IPS-20b (cell line): ENCODE measurements around the gene ITM2B.
"Not testable (repeated sequence)": the region's sequence is repeated elsewhere in the genome, so short reads cannot be mapped to it uniquely, and the experiment has no call there.

Experiments used
- H3K27ac ChIP-seq: one replicate; pipeline ENCODE4 v1.5.1; 2013; ENCODE audit warnings: low read length
- H3K27me3 ChIP-seq: 2 replicates; pipeline ENCODE4 v1.6.1; 2013; ENCODE audit warnings: mild to moderate bottlenecking, low read length, inconsistent platforms; ENCODE audit not compliant: insufficient read depth
- H3K36me3 ChIP-seq: 2 replicates; pipeline ENCODE4 v1.6.1; 2013; ENCODE audit warnings: low read depth, mild to moderate bottlenecking, inconsistent platforms, low read length, moderate library complexity; ENCODE audit not compliant: insufficient read depth
- H3K4me1 ChIP-seq: 2 replicates; pipeline ENCODE4 v1.6.1; 2013; ENCODE audit warnings: mild to moderate bottlenecking, control low read depth, inconsistent platforms, low read length, moderate library complexity; ENCODE audit not compliant: insufficient read depth
- H3K4me3 ChIP-seq: 2 replicates; pipeline ENCODE4 v1.5.1; 2013; ENCODE audit warnings: mild to moderate bottlenecking, low read length, inconsistent platforms
- H3K9ac ChIP-seq: 2 replicates; pipeline ENCODE4 v1.6.1; 2013; ENCODE audit warnings: low read depth, mild to moderate bottlenecking, inconsistent platforms, low read length, moderate library complexity
- H3K9me3 ChIP-seq: 2 replicates; pipeline ENCODE4 v1.6.1; 2013; ENCODE audit warnings: mild to moderate bottlenecking, low read depth, low read length, inconsistent platforms; ENCODE audit not compliant: insufficient read depth

Gene ITM2B

GRCh38 chr13:48210178-48210577 is 22.8 kb upstream of the ITM2B start:
- Histone ChIP-seq H3K36me3 (no peaks in the 10 kb centered on the region), H3K9ac (no peak overlapping the region), H3K27ac (no peak overlapping the region), H3K4me3 (no peak overlapping the region), H3K27me3 (no peaks in the 10 kb centered on the region), H3K4me1 (no peaks in the 10 kb centered on the region), H3K9me3 (peaks cover 5% of the 10 kb centered on the region; the same call in 1 of the 2 replicates)

- no peak overlapping the region for H3K27ac ChIP-seq
- no peaks in the 10 kb centered on the region for H3K27me3 ChIP-seq
- no peaks in the 10 kb centered on the region for H3K4me1 ChIP-seq
- no peak overlapping the region for H3K4me3 ChIP-seq
- no peaks in the 10 kb centered on the region for H3K9me3 ChIP-seq
- H3K9ac ChIP-seq = no peak overlapping the region
- no peaks in the 10 kb centered on the region for H3K36me3 ChIP-seq
Observed at GRCh38 chr13:48214519-48215121, 18.4 kb upstream of the ITM2B start.

DNA sequence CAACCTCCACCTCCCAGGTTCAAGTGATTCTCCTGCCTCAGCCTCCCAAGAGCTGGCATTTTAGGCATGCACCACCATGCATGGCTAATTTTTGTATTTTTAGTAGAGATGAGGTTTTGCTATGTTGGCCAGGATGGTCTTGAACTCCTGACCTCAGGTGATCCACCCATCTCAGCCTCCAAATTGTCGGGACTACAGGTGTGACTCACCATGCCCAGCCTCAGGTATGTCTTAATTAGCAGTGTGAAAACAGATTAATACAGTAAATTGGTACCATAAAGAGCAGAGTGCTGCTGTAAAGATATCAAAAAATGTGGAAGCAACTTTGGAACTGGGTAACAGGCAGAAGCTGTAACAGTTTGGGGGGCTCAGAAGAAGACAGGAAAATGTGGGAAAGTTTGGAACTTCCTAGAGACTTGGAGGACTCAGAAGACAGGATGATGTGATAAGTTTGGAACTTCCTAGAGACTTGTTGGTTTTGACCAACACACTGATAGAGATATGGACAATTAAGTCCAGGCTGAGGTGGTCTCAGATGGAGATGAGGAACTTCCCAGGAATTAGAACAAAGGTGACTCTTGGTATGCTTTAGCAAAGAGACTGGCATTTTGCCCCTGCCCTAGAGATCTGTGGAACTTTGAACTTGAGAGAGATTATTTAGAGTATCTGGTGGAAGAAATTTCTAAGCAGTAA is 17.3 kb upstream of the ITM2B start:
- H3K4me1 ChIP-seq, H3K9me3 ChIP-seq, H3K4me3 ChIP-seq, H3K27me3 ChIP-seq, H3K27ac ChIP-seq, H3K36me3 ChIP-seq, H3K9ac ChIP-seq: not testable (repeated sequence)

GRCh38 chr13:48216204-48216711 is 16.7 kb upstream of the ITM2B start:
- Histone ChIP-seq H3K27ac (no peak overlapping the region), H3K4me3 (no peak overlapping the region), H3K9ac (no peak overlapping the region), H3K36me3 (no peaks in the 10 kb centered on the region), H3K9me3 (no peaks in the 10 kb centered on the region), H3K27me3 (no peaks in the 10 kb centered on the region), H3K4me1 (no peaks in the 10 kb centered on the region)

DNA sequence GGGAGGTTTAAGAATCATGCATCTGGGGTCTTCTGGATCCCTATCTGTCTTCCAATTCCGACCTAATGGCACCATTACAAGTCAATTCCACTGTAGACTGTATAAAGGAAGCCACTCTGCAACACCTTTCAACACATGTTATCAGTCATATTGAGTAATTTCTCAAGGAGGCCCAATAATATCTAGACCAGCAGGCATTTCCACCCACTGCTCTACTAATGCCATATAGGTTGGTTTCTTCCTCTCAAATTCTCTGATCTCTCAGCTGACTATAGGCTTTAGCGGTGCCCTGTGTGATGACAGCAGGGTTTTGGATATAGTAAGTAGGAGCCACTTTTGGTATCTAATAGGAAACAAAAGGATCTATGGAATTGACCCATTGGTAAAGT is 12.4 kb upstream of the ITM2B start:
- H3K27ac ChIP-seq = no peak overlapping the region

GRCh38 chr13:48220981-48221685 is 11.9 kb upstream of the ITM2B start:
- no peak overlapping the region for H3K4me3 ChIP-seq
- H3K27ac ChIP-seq = no peak overlapping the region

More for the DNA sequence above, 12.4 kb upstream of the ITM2B start:
- Histone ChIP-seq H3K27me3 (no peaks in the 10 kb centered on the region), H3K9me3 (no peaks in the 10 kb centered on the region), H3K4me3 (no peak overlapping the region), H3K4me1 (no peaks in the 10 kb centered on the region), H3K36me3 (no peaks in the 10 kb centered on the region), H3K9ac (no peak overlapping the region)

GRCh38 chr13:48221686-48222187 is 11.3 kb upstream of the ITM2B start:
- Histone ChIP-seq H3K9me3 (no peaks in the 10 kb centered on the region), H3K9ac (no peak overlapping the region), H3K4me1 (no peaks in the 10 kb centered on the region), H3K27me3 (no peaks in the 10 kb centered on the region), H3K4me3 (no peak overlapping the region), H3K36me3 (no peaks in the 10 kb centered on the region), H3K27ac (no peak overlapping the region)

More at GRCh38 chr13:48220981-48221685, 11.9 kb upstream of the ITM2B start:
- H3K9ac ChIP-seq = no peak overlapping the region
- H3K36me3 ChIP-seq = no peaks in the 10 kb centered on the region
- H3K9me3 ChIP-seq = no peaks in the 10 kb centered on the region
- H3K4me1 ChIP-seq = no peaks in the 10 kb centered on the region
- no peaks in the 10 kb centered on the region for H3K27me3 ChIP-seq

- Histone ChIP-seq H3K4me3 (no peak overlapping the region), H3K27me3 (no peaks in the 10 kb centered on the region), H3K36me3 (no peaks in the 10 kb centered on the region), H3K9ac (no peak overlapping the region), H3K27ac (no peak overlapping the region), H3K4me1 (no peaks in the 10 kb centered on the region), H3K9me3 (no peaks in the 10 kb centered on the region)
Observed at GRCh38 chr13:48222358-48223301, 10.4 kb upstream of the ITM2B start.

GRCh38 chr13:48224701-48225100 is 8.3 kb upstream of the ITM2B start:
- Histone ChIP-seq H3K9ac (no peak overlapping the region), H3K4me3 (no peak overlapping the region), H3K36me3 (no peaks in the 10 kb centered on the region), H3K9me3 (no peaks in the 10 kb centered on the region), H3K4me1 (no peaks in the 10 kb centered on the region), H3K27ac (no peak overlapping the region), H3K27me3 (no peaks in the 10 kb centered on the region)

GRCh38 chr13:48230541-48230940 is 2.5 kb upstream of the ITM2B start:
- Histone ChIP-seq H3K36me3 (no peaks in the 10 kb centered on the region), H3K9me3 (no peaks in the 10 kb centered on the region), H3K4me3 (no peak overlapping the region), H3K27ac (no peak overlapping the region), H3K9ac (no peak overlapping the region), H3K27me3 (peaks cover 17% of the 10 kb centered on the region; the same call in 1 of the 2 replicates), H3K4me1 (peaks cover 12% of the 10 kb centered on the region; the same call in 1 of the 2 replicates)

- peaks cover 17% of the 10 kb centered on the region; the same call in 1 of the 2 replicates for H3K27me3 ChIP-seq
- peaks cover 15% of the 10 kb centered on the region for H3K4me1 ChIP-seq
- H3K9ac ChIP-seq = no peak overlapping the region
- no peak overlapping the region for H3K4me3 ChIP-seq
- no peaks in the 10 kb centered on the region for H3K36me3 ChIP-seq
- no peaks in the 10 kb centered on the region for H3K9me3 ChIP-seq
- H3K27ac ChIP-seq = no peak overlapping the region
Observed at GRCh38 chr13:48231080-48231479, 1.9 kb upstream of the ITM2B start.
